ENCODE results near the gene PLPP7.
"Not testable (repeated sequence)": the region's sequence is repeated elsewhere in the genome, so short reads cannot be mapped to it uniquely, and the experiment has no call there.

The PLPP7 gene

DNA sequence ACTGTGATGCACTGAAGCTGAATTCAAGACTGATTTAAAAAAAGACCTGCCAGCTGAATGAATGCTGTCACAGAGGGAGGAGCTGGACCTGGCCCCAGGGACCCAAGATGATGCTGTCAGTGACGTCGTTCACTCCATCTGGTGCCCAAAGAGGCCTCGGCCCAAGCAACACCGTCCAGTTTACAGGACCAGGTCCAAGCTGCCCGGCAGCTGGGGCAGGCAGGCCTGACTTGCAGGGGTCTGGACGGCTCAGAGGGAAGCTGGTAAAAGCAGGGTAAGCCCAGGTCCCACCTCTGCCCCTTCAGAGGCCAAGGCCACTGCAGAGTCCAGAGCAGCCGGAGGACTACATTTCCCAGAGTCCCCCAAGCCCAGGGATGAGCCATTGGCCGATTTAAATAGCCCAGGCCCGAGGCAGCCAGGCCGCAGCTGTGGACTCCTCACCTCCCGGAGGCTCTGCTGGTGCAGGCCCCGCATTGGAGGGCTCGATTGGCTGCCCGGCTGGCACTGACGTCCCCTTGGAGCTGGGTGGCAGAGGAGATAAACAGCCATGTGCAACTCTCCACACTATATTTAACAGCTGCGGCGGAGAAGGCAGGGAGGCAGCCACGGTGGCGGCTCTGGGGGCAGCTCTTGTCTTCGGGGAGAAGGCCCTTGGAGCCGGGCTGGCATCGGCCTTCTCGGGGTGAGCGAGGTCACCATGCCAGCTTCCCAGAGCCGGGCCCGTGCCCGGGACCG is at the start of gene PLPP7:
PLPP7 (plus strand) TSS at position 423 of the 735 bp plus-strand sequence; CDS start at position 698, 275 bp downstream.
- peak; percentile 83 for DNase-seq

DNA sequence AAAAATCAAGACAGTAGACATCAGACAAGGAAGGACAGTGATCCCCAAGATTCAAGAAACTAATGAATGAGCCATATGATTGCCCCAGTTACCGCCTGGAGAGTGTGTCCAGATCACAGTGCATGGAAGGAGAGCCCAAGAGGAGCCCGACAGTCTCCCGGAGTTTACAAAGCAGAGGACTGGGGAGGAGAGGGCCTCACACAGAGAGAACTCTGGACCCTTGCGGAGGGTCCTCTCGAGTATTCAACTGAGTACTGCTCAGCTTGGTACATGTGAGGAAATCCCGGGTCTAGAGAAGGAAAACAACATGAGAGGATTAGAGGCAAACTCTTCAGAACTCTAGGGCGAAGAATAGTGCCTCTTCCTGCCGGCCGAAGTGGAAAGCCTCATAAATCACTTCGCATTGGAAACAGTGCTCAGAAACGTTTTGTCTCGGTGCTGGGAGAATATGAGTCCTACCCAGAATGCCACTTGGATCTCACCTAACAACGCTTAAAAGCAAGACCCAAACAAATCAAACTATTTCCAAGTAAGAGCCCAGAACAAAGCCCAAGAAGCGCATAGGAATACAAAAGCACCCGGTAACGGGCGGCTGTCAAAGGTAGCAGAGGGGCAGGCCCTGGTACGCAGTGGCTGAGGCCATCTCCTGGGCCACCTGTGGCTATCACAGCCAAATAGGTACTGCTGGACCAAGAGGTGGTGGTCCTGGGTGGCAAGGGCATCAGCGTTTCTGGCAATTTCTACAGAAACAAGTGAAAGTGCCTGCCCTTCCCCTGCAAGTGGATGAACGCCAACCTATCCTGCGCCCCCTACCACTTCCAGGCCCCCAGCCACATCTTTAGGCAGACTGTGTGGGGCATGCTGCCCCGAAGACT is 49.2 kb upstream of the PLPP7 start:
- no peak for DNase-seq

DNA sequence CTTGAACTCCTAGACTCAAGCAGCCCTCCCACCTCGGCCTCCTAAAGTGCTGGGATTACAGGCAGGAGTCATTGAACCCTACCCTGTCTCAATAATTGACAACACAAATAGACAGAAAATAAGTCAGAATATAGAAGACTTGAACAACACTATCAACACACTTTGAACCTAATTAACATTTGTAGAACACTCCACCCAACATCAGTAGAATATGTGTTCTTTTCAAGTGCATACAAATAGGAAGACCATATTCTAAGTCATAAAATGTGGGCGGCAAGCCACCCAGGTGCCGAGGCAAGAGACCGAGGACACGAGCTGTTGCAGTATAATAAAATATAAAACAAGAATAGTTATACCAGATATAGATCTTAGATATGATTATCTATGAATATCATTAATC is 45.2 kb upstream of the PLPP7 start:
- DNase-seq: not testable (repeated sequence)

DNA sequence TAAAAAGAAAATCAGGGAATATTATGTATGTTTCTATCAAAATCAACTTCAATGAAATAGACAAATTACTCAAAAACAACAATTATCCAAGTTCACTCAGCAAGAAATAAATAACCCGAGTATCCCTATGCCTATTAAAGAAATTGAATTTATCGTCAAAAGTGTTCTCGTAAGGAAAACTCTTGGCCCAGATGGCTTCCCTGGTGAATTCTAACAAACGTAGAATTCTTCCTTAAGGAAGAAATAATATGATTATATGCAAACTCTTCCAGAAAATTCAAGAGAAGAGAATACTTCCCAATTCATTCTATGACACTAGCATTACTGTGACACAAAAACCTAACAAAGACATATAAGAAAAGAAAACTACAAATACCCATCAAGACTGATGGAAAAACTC is 42.9 kb upstream of the PLPP7 start:
- no peak for DNase-seq

DNA sequence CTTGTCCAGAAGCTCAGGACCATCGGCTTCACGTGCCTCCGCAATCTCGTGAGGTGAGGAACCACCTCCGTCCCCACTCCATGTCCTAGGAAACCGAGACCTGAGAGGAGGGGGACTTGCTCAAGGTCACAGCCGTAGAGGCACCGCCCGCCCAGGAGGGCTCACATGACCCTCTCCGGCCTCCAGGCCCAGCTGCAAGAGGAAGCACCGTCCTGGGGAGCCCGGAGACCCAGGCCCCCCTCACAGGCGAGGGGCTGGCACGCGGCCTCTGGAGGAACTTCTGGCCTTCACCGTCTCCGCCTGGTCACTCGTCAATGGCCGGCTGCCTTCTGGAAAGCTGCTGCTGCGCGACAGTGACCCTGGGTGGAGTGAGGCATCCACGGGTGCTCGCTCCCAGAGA is 37.4 kb upstream of the PLPP7 start:
- no peak for DNase-seq

DNA sequence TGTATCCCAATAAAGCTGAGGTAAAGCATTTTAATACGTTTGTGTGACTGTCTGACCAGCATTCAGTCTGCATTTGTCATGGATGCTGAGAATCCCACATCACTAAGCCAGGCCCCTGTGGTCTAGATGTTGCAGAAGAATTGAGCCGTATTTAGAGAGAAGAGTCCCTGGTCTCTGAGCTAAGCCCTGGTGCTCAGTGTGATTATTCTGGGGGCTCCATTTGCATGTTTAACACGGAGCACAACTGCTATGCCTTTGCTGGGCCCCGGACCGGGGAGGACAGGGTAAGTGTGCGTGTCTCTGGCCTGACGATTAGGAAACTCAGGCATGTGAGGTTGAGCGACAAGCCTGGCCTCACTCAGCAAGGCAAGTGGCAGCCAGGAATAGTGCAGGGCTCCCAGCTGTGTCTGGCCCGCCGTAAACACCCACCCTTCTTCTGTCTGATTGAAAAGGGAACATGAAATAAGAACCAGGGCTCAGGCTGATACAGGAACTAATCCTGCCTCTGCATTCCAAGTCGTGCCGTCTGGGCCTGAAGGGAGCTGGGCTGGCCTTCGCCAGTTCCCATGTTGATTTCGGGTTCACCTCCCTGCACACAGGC is 35.5 kb upstream of the PLPP7 start:
- peak; percentile 75 for DNase-seq

DNA sequence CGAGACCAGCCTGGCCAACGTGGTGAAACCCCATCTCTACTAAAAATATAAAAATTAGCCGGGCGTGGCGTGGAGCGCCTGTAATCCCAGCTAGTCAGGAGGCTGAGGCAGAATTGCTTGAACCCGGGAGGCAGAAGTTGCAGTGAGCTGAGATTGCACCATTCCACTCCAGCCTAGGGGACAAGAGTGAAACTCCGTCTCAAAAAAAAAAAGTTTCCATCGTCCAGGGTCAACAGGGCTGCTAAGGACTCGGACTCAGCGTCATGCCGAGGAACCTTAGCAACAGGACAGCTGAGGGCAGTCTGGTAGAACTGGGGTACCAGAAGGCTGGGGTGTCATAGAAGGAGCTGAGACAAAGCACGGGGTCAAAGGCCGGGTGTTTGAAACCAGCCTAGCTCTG is 34.9 kb upstream of the PLPP7 start:
- DNase-seq: no peak

DNA sequence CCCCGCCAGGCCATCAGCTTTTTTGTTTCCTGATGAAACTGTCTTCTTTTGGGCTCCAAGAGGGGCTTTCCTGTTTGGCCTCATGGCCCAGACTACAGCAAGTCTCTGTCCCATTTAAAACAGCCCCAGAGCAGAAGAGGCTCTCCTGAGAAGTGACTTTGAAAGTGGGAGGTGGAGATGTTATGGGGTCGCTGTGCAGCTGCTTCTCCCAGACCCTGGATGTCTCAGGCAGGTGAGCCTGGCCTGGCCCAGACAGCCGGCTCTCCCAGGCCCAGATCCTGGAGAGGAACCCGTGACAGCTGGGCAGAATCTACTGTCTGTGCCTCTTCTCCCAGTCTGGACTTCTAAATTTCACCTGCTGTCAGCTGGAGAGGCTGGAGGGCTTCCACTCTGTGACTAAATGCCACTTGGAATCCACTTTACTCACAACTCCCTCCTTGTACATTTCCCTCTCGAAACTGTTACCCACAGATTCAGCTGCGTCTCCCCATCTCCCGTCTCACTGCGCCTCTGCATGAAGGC is 33.8 kb upstream of the PLPP7 start:
- no peak for DNase-seq

DNA sequence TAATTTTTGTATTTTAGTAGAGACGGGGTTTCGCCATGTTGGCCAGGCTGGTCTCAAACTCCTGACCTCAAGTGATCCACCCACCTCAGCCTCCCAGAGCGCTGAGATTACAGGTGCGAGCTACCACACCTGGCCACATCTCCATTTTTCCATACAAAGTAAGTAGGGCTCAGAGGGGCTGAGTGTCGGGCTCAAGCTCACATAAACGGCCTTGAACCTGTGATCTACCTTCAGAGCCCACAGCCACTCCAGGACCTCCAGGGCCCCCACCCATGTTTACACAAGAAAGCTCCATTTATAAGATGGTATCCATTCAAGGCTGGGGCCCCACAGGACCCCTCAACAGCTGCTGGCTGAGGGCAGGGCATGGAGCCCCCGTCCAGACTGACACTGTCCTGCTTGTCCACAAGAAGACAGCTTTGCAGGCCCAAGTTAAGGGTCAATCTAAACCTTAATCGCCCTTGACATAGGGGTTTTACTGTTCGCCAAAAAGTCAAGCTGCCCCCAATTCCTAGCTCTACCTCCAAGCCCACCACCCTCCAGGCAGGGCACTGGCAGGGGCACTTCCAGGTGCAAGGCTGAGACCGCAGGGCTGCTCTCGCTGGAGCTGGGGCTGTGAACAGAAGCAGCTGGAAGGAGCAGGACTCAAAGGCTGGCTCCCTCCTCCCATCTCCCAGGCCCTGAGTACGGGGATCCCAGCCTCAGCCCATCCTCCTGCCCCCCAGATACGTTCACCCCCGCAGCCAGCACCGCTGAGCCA is 32.1 kb upstream of the PLPP7 start:
- DNase-seq: peak; percentile 12

DNA sequence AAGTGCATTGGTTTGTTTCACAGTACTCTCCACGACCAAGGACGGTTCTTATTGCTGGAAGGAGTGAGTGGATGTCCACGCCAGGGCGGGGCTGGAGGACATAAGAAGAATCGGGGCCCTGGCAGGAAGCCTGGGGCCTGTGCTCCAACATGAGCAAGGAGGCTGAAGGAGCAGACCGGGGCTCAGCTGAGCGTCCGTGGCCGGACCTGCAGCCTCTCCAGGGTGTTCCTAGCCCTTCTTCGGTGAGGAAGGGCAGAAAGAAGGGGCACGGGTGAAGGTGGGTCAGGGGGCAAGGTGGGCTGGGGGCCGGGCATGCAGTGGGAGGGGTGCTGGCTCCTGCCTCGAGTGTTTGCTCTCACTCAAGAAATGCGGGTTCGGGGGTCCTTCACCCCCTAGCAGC is 31.3 kb upstream of the PLPP7 start:
- DNase-seq: peak; percentile 35

DNA sequence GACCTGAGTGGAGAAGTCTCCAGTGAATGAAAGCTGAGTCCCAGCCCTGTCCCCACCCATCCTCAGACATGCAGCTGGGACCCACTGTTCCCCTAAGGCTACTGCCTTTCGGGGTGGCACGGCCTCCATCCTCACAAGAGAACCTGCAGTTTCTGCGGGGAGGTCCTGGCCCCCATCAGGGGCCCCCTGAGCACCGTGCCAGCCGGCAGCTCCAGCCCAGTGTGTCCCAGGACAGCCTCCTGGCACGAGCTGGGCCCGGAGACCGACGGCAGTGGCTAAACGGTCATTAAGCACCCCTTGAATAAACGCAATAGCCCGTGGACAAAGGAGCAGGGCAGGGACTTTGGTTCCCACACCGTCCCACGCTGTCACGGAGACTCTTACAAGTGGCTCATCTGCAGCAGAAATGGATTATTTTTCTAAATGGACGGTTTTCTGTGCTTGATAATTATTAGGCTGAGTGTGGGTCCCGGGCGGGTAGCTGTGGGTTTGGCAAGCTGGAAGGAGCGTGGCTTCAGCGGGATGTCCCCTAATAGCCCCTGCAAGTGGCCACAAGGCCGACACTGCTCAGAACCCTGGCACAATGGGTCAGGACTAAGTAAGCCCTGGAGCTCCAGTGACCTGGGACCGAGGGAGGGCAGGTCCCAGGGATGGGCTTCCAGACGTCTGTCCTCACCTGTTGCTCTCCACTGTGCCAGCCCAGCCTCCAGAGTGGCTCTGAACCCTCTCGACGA is 30.7 kb upstream of the PLPP7 start:
- peak; percentile 16 for DNase-seq

DNA sequence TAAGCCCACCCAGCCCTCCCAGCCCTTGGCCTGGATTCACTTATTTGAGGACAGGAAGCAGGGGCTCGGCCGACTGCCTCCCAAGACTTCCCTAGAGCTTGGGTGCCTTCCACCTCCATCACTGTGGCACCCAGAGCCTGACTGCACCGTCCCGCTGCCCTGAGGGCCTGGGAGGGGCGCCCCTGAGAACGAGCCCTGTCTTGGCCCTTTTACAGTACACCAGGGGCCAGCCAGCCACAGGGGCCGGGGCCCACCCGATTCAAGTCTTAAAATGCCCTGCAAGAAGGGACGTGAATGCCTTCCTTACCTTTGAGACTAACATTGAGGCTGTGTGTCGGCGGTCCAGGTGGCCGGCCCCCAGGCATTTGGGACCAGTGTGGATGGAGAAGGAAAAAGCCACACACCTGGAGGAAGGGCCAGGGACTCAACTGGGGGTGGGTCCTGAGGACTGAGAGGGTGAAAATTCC is 30.1 kb upstream of the PLPP7 start:
- DNase-seq: no peak

DNA sequence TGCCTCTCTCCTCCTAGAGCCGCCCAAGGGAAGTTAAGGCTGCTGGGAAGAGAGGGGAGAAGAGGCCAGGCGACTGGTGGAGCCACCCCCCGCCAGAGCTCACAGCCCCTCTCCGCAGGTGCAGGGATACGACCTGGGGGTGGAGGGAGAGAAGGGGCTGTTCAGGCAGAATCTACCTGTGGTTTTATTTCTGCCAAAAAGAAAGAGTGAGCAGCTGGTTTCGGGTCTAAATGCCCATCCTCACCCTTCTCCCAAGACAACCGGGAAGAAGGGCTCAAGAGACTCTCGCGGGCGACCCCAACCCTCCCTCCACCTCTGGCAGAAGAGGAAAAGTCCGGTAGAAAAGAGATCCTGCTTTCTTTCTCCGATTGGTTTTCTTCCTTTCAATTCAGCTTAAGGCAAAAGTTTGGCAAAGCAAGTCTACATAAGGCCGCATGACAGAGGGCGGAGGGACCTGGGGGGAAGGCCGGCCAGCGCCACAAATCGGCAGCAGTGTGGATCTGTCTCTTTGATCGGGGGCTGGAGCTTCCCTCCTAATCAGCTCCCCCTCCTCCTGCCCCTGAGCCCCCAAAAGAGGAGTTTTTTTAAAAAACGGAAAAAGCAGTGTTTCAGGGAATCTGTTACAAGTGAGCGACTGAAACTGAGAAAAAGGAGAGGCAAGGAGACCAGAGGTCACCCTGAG is 29.5 kb upstream of the PLPP7 start:
- peak; percentile 12 for DNase-seq

DNA sequence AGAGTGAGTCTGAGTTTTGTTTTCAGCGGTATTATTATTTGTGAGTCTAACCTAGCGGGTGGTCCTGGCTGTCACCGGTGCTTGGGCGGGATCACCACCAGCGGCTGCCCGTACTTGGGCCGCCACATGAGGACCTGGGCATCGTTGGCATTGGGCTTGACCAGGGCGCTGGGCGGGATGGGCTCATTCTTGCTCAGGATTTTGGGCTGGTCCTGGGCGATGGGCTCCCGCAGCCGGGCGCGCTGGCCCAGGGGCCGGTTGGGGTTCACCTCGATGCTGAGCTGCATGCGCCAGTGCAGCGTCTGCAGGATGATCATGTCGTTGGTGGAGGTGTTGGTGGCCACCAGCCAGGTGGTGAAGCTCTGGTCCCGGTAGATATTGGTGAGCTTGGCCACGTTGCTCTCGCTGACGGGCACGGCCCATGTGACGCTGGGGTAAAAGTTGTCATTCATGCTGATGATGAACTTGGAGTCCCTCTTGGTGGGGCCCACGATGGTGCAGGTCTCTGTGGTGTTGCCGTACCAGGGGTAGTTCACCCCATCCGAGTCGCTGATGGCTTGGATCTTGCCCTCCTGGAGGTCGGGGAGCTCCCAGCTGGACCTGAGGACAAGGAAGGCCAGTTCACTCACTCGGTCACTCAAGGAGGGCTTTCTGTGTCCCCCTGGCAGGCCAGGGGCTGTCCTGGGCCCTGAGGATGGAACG is 28.6 kb upstream of the PLPP7 start:
- DNase-seq: peak; percentile 14

DNA sequence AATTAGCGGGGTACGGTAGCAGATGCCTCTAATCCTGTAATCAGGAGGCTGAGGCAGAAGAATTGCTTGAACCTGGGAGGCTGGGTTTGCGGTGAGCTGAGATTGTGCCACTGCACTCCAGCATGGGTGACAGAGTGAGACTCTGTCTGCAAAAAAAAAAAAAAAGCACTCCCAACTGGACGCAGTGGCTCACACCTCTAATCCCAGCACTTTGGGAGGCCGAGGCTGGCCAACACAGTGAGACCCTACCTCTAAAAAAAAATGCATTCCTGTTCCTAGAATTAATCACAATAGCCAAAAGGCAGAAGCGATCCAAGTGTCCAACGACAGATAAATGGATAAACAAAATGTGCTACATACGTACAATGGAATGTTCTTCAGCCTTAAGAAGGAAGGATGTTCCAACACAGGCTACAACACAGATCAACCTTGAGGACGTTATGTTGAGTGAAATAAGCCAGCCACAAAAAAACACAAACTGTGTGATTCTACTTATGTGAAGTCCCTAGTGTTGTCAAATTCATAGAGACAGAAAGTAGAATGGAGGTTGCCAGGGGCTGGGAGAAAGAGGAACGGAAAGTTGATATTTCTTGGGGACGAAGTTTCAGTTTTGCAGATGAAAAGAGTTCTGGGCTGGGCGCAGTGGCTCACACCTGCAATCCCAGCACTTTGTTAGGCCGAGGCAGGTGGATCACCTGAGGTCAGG is 27.0 kb upstream of the PLPP7 start:
- no peak for DNase-seq

DNA sequence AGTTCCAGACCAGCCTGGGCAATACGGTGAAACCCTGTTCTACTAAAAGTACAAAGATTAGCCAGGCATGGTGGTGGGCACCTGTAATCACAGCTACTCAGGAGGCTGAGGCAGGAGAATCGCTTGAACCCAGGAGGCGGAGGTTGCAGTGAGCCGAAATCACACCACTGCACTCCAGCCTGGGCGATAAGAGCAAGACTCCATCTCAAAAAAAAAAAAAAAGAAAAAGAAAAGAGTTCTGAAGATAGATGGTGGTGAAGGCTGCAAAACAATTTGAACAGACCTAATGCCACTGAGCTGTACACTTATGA is 26.5 kb upstream of the PLPP7 start:
- not testable (repeated sequence) for DNase-seq

DNA sequence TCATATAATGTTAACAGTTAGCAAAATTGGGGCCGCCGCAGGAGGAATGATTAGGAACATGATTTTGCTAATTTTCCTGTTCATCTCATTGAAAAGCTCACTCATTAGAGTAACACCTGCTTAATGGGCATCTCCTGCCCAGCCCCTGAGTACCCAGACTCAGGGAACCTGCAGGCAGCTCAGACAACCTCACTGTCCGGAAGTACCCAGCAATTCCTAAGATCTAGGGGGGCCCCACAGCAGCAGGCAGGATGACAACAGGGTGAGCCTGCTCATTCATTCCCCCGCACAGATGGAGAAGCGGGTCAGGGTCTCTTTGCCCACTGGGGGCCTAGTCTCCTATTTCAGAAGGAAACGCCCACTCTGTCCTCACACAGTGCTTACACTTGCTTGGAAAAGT is 25.8 kb upstream of the PLPP7 start:
- no peak for DNase-seq

DNA sequence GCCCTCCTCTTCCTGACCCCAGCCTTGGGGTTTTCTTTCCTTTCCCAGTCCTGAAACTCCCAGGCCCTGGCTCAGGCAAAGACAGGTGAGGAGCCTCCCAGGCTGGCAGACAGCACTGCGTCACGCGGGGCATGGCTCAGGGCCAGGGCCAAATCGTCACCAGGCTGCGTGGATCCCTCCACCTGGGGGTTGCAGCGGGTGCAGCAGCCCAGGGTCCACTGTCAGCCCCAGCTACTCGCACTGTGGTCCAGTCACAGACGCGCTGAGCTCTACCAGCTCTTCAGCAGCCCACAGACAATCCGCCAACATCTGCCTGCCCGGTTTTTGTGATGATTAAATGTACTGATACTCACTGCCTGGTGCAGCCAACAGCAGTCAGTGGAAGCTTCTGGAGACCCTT is 25.3 kb upstream of the PLPP7 start:
- no peak for DNase-seq

DNA sequence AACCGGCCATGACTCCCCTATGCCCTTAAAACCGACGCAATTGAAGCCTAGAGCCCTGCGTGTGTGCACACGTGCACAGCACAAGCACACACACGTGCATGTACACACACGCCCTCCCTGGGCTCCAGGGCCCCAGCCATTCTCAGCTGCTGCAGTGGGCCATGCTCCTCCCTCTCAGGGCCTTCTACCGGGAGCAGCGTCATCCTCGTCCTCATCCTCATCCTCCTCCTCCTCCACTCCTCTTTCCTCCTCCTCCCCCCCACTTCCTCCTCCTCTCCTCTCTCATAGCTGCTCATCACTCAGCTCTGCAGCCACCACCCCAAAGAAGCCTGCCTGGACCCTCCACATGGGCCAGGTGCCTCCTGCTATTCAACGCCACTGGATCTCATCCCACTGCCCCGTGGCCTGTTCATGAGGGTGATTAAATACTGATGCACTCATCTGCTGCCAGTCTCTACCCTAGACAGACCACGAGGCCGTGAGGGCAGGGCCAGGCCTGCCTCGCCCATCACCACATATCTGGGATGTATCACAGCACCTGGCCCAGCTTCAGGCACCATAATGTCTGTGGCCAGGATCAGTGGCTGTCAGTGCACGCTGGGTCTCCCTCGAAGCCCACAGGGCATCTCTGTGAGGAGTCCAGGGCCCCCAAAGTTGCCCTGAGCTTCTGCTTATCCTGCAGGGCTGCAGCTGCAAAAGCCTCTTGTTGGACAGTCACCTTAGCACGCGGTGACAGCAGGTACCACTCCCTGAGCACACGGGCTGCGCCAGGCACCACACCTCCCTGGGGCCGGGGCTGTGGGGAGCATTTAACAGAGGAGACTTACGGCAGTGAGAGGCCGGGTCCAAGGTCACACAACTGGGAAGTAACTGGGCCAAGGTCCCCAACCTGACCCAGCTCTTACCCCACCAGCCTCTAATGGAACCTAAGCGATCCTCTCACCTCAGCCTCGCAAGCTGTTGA is 23.0 kb upstream of the PLPP7 start:
- DNase-seq: no peak
